H1 (cell line): ENCODE measurements around the gene B4GALT5. TPM values are rescaled to one million over a fixed set of nuclear protein-coding genes. Genes with fewer than 3 reads are reported as not detected.

Experiments used
- CTCF ChIA-PET: fragments of 300-600 bp; sonication (Branson Sonifier 250); formaldehyde crosslinking; loops from one replicate; lab custom pipeline; 2021; ENCODE audit not compliant: partially characterized antibody; lab: Charles Lee
- POLR2A ChIA-PET: fragments of 300-600 bp; sonication (Branson Sonifier 250); formaldehyde crosslinking; loops from one replicate; lab custom pipeline; 2021; ENCODE audit warnings: inconsistent platforms; ENCODE audit not compliant: partially characterized antibody; lab: Charles Lee
- DNase-seq, 2 experiments: peaks; one replicate each; pipeline versions ENCODE4 v3.0.0 to v3.0.0-alpha.2; 2010 to 2022; ENCODE audit warnings: low spot score in 2 of 2, low read depth in 1 of 2, mixed read lengths in 1 of 2
- FAIRE-seq: peaks from 2 replicates; lab custom pipeline; 2011; peaks lifted over from hg19 to GRCh38; lab: Jason Lieb, UNC
- H2AFZ ChIP-seq: 2 replicates; pipeline ENCODE4 v1.8.1; 2012; ENCODE audit warnings: low read length, inconsistent platforms
- H2AK5ac ChIP-seq: 2 replicates; pipeline ENCODE4 v1.6.1; 2013; ENCODE audit warnings: low read depth, low read length
- H2BK120ac ChIP-seq: replicated peaks from 2 replicates; pipeline ENCODE3; 2013; ENCODE audit warnings: low read depth, low read length, inconsistent platforms
- H2BK12ac ChIP-seq: 2 replicates; pipeline ENCODE4 v1.6.1; 2013; ENCODE audit warnings: low read depth, low read length
- H2BK15ac ChIP-seq: 2 replicates; pipeline ENCODE4 v1.6.1; 2013; ENCODE audit warnings: low read length
- H2BK20ac ChIP-seq: 2 replicates; pipeline ENCODE4 v1.6.1; 2013; ENCODE audit warnings: low read length
- H2BK5ac ChIP-seq: 2 replicates; pipeline ENCODE4 v1.6.1; 2013; ENCODE audit warnings: low read depth, low read length
- H3K14ac ChIP-seq: 2 replicates; pipeline ENCODE4 v1.6.1; 2013; ENCODE audit warnings: inconsistent platforms; ENCODE audit not compliant: insufficient read length
- H3K18ac ChIP-seq: 2 replicates; pipeline ENCODE4 v1.6.1; 2013; ENCODE audit warnings: low read length; ENCODE audit errors: extremely low read depth
- H3K23ac ChIP-seq: 2 replicates; pipeline ENCODE4 v1.6.1; 2013; ENCODE audit warnings: inconsistent platforms; ENCODE audit not compliant: insufficient read length
- H3K23me2 ChIP-seq: 2 replicates; pipeline ENCODE4 v1.6.1; 2013; ENCODE audit warnings: low read depth, low read length
- H3K27ac ChIP-seq: 2 replicates; pipeline ENCODE4 v1.6.1; 2011; ENCODE audit warnings: low read depth, low read length, inconsistent platforms
- H3K27me3 ChIP-seq, 4 experiments: replicated peaks in 1 of 4; 1 replicate in 1 of 4; 2 replicates in 3 of 4; pipeline versions ENCODE4 v1.6.1 to v1.8.1; 2011 to 2013; ENCODE audit warnings: low read length in 3 of 4, mild to moderate bottlenecking in 3 of 4, inconsistent platforms in 2 of 4, mixed read lengths in 2 of 4, moderate library complexity in 1 of 4; ENCODE audit not compliant: control insufficient read depth in 3 of 4, insufficient read depth in 3 of 4; ENCODE audit errors: extremely low read depth in 1 of 4
- H3K36me3 ChIP-seq, 4 experiments: 2 replicates each; pipeline versions ENCODE4 v1.6.1 to v1.8.1; 2011 to 2013; ENCODE audit warnings: mild to moderate bottlenecking in 4 of 4, low read length in 3 of 4, moderate library complexity in 2 of 4, control low read depth in 1 of 4, inconsistent platforms in 1 of 4; ENCODE audit not compliant: insufficient read depth in 4 of 4, control insufficient read depth in 2 of 4
- H3K4ac ChIP-seq: replicated peaks from 2 replicates; pipeline ENCODE3; 2013; ENCODE audit warnings: low read length, low read depth, mixed read lengths, inconsistent platforms; ENCODE audit not compliant: insufficient read length
- H3K4me1 ChIP-seq, 4 experiments: replicated peaks in 1 of 4; 1 replicate in 1 of 4; 2 replicates in 3 of 4; pipeline versions ENCODE4 v1.6.1 to v1.8.1; 2011 to 2013; ENCODE audit warnings: low read length in 3 of 4, inconsistent platforms in 2 of 4, mixed read lengths in 1 of 4; ENCODE audit not compliant: insufficient read depth in 4 of 4, control insufficient read depth in 3 of 4
- H3K4me2 ChIP-seq, 2 experiments: 2 replicates each; pipeline versions ENCODE4 v1.6.1 to v1.8.1; 2011 to 2013; ENCODE audit warnings: low read depth in 2 of 2, low read length in 2 of 2, control low read depth in 1 of 2, inconsistent platforms in 1 of 2, mild to moderate bottlenecking in 1 of 2; ENCODE audit not compliant: insufficient read depth in 1 of 2
- H3K4me3 ChIP-seq, 4 experiments: fragments of 200-600, 300-600 bp in 1 of 4; sonication (generic), shearing (Covaris generic), sonication (Bioruptor Twin) in 1 of 4; 2 replicates each; pipeline versions ENCODE4 v1.5.1 to v1.8.1; 2011 to 2016; ENCODE audit warnings: low read length in 4 of 4, low read depth in 3 of 4, control low read depth in 2 of 4, inconsistent platforms in 2 of 4, mild to moderate bottlenecking in 2 of 4, mixed read lengths in 1 of 4, moderate library complexity in 1 of 4; ENCODE audit not compliant: insufficient read depth in 2 of 4; ENCODE audit errors: extremely low read depth in 1 of 4
- H3K56ac ChIP-seq: replicated peaks from 2 replicates; pipeline ENCODE3; 2013; ENCODE audit warnings: low read depth, mild to moderate bottlenecking, mixed read lengths, low read length, inconsistent platforms; ENCODE audit not compliant: insufficient read length
- H3K79me1 ChIP-seq: 2 replicates; pipeline ENCODE4 v1.6.1; 2013; ENCODE audit warnings: low read depth, low read length, control low read depth
- H3K79me2 ChIP-seq, 2 experiments: 2 replicates each; pipeline versions ENCODE4 v1.6.1 to v1.8.1; 2012 to 2013; ENCODE audit warnings: low read length in 2 of 2, mild to moderate bottlenecking in 2 of 2, inconsistent platforms in 1 of 2; ENCODE audit not compliant: insufficient read depth in 2 of 2, control insufficient read depth in 1 of 2
- H3K9ac ChIP-seq, 4 experiments: replicated peaks in 1 of 4; 1 replicate in 1 of 4; 2 replicates in 3 of 4; pipeline versions ENCODE4 v1.6.1 to v1.8.1; 2011 to 2013; ENCODE audit warnings: low read depth in 3 of 4, low read length in 3 of 4, control low read depth in 2 of 4, mild to moderate bottlenecking in 2 of 4, moderate library complexity in 2 of 4, inconsistent platforms in 1 of 4; ENCODE audit errors: extremely low read depth in 1 of 4
- H3K9me3 ChIP-seq, 2 experiments: 2 replicates each; pipeline versions ENCODE4 v1.6.1 to v1.8.1; 2012 to 2013; ENCODE audit warnings: mild to moderate bottlenecking in 2 of 2, moderate library complexity in 2 of 2, control low read depth in 1 of 2, inconsistent platforms in 1 of 2, low read depth in 1 of 2, low read length in 1 of 2, mixed read lengths in 1 of 2; ENCODE audit not compliant: insufficient read depth in 2 of 2
- H4K20me1 ChIP-seq, 2 experiments: replicated peaks in 1 of 2; 2 replicates each; pipeline versions ENCODE3 to v1.8.1; 2011 to 2013; ENCODE audit warnings: inconsistent platforms in 2 of 2, low read length in 2 of 2, mild to moderate bottlenecking in 1 of 2; ENCODE audit not compliant: insufficient read depth in 2 of 2, control insufficient read depth in 1 of 2
- H4K5ac ChIP-seq: 2 replicates; pipeline ENCODE4 v1.6.1; 2013; ENCODE audit warnings: low read length, low read depth, mixed read lengths, inconsistent platforms; ENCODE audit not compliant: insufficient read length
- H4K8ac ChIP-seq: 2 replicates; pipeline ENCODE4 v1.8.0; 2013; ENCODE audit warnings: mild to moderate bottlenecking, moderate library complexity, low read length, inconsistent platforms; ENCODE audit not compliant: insufficient read depth; ENCODE audit errors: extremely low read depth
- H4K91ac ChIP-seq: replicated peaks from 2 replicates; pipeline ENCODE3; 2013; ENCODE audit warnings: low read length, mixed read lengths, inconsistent platforms; ENCODE audit not compliant: insufficient read length
- CHD2 ChIP-seq: IDR thresholded peaks from 2 replicates; pipeline ENCODE4 v1.6.1; 2012; ENCODE audit warnings: low read length, improper control_type of control experiment
- EP300 ChIP-seq, 2 experiments: IDR thresholded peaks; 1 replicate in 1 of 2; 2 replicates in 1 of 2; pipeline ENCODE4 v1.6.1; 2011 to 2012; ENCODE audit warnings: low read depth in 2 of 2, low read length in 2 of 2, mild to moderate bottlenecking in 2 of 2, borderline replicate concordance in 1 of 2, inconsistent platforms in 1 of 2, moderate library complexity in 1 of 2
- HDAC2 ChIP-seq, 2 experiments: fragments of 300-600 bp in 1 of 2; sonication (generic) in 1 of 2; IDR thresholded peaks; 2 replicates each; pipeline ENCODE4 v1.6.1; 2011 to 2012; ENCODE audit warnings: low read depth in 2 of 2, low read length in 2 of 2, mild to moderate bottlenecking in 2 of 2, moderate library complexity in 2 of 2, borderline replicate concordance in 1 of 2, inconsistent platforms in 1 of 2
- YY1 ChIP-seq: IDR thresholded peaks from 2 replicates; pipeline ENCODE4 v1.6.1; 2011; ENCODE audit warnings: low read depth, mild to moderate bottlenecking, low read length
- WGBS, 2 experiments: shearing (Covaris generic) in 1 of 2; methylation state at CpG; one replicate each; pipeline versions ENCODE4 v1.1.6 to v1.1.7; 2013 to 2015; ENCODE audit warnings: low lambda C conversion rate in 2 of 2, mixed read lengths in 2 of 2, inconsistent platforms in 1 of 2, low coverage in 1 of 2, missing lambda C conversion rate in 1 of 2; ENCODE audit not compliant: insufficient replicate concordance in 2 of 2, insufficient coverage in 1 of 2, insufficient read length in 1 of 2; ENCODE audit errors: extremely low coverage in 1 of 2, missing lambda C conversion rate in 1 of 2; 5-methylcytosine and 5-hydroxymethylcytosine counted together
- polyA plus RNA-seq, 7 experiments: library from polyadenylated mRNA; depleted of rRNA in 3 of 7; stranded (reverse) in 5 of 7; unstranded in 2 of 7; fragments of >200 nt in 5 of 7; fragments of 200-250 nt in 2 of 7; gene quantifications; 1 replicate in 5 of 7; 2 replicates in 1 of 7; 4 replicates in 1 of 7; pipeline versions ENCODE4 v1.2.1 to v1.2.3, GENCODE V29; 2011 to 2013; ENCODE audit warnings: missing spikeins in 2 of 7, mixed read lengths in 2 of 7
- total RNA-seq: library from RNA; stranded (reverse); fragmentation: NEBNext Ultra II Directional; extraction: Animal tissue kit (Norgen Biotek cat#: 25700); gene quantifications from 2 replicates; pipeline ENCODE4 v1.2.1, GENCODE V29; 2021

The B4GALT5 gene
- total and polyA plus RNA-seq, 2 of the 8 experiments (the other 6 are each of a cell fraction or from before 2014, with no cell fraction given): 46.5 to 75.4 TPM

DNA sequence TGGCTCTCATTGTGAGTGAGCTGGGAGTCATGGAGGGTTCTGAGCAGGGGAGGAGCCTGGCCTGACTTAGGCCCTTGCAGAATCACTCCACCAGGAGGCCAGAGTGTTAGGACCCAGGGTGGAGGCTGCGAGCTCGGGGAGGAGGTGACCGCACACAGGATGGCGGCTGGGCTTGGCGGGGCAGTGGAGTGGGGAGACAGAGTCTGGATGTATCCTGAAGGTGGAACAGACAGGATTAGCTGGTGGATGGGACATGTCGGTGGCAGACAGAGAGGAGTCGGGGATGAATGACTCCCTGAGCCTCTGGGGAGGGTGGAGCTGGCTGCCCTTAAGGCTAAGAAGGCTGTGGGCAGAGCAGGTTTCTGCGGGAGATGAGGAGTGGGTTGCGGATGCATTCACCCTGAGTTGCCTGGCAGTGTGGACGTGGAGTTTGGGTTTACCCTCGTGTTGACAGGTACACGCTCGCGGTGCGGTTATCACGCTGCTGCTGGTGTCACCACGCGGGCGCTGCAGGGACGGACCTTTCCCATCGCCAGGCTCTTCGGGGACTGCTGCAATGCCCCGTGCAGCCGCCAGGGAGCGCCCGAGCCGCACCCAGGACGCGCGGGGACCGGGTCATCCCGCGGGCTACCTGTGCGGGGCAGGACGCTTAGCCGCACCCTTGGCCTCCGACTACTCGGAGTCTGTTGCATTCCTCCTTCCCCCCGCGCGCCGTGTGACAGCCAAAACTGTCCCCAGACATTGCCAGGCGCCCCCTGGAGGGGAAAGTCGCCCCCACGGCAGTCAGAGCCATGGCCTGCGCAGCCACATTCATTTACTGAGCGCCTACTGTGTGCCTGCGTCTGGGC, 102.8 kb downstream of the B4GALT5 start:
- no peaks in the 10 kb centered on the region for H3K27me3 ChIP-seq
- H4K5ac ChIP-seq: no peak overlapping the region
- no peak overlapping the region for H2BK5ac ChIP-seq
- H4K20me1 ChIP-seq: no peaks in the 10 kb centered on the region
- H3K4me1 ChIP-seq: peaks cover 0 to 5% (median 2%) of the 10 kb centered on the region in 4 experiments; a peak in 1 of 7 replicates
- H3K4ac ChIP-seq: no peak overlapping the region
- no peak overlapping the region for H3K23ac ChIP-seq
- no peak overlapping the region for H2AK5ac ChIP-seq
- peak overlapping the region; percentile 8 to 53 (median 46); a peak in 7 of 8 replicates for H3K4me3 ChIP-seq
- peak overlapping the region; percentile 55; the same call in 1 of the 2 replicates for H2BK12ac ChIP-seq
- CTCF ChIA-PET: interaction anchor here (0.6 to 23.7 kb wide), 60 partner anchors 10 to 323 kb away, joined by 3 to 665 read pairs (median 5); no protein-coding TSS in a partner anchor
- H3K79me2 ChIP-seq: no peaks in the 10 kb centered on the region
- DNase-seq (peak; percentile 73 to 97), FAIRE-seq (no peak)
- no peaks in the 10 kb centered on the region for H3K36me3 ChIP-seq
- H3K23me2 ChIP-seq: peaks cover 5% of the 10 kb centered on the region; the same call in 1 of the 2 replicates
- no peak overlapping the region for H3K14ac ChIP-seq
- H3K9me3 ChIP-seq: no peaks in the 10 kb centered on the region
- no peaks in the 10 kb centered on the region for H3K79me1 ChIP-seq
- H3K18ac ChIP-seq: peak overlapping the region; percentile 75; the same call in 1 of the 2 replicates
- no peak overlapping the region for H3K56ac ChIP-seq
- POLR2A ChIA-PET: interaction anchor here (0.5 to 1.1 kb wide), 3 partner anchors 14 to 423 kb away, joined by 3 to 4 read pairs (median 3); no protein-coding TSS in a partner anchor
- 13% methylated on average over 46 of the region's 48 CpGs; no CpG with 5 or more reads in 1 of the 2 experiments for WGBS, 2 experiments
- H3K9ac ChIP-seq: no peak overlapping the region
- H2BK20ac ChIP-seq: no peak overlapping the region
- H2BK15ac ChIP-seq: peak overlapping the region; percentile 99
- peak overlapping the region; percentile 98; the same call in 1 of the 2 replicates for H2AFZ ChIP-seq
- peak overlapping the region; percentile 7 to 98; a peak in 3 of 4 replicates for H3K4me2 ChIP-seq
- no peak overlapping the region for H2BK120ac ChIP-seq
- no peak overlapping the region for H4K91ac ChIP-seq
- no peak overlapping the region for H4K8ac ChIP-seq
- H3K27ac ChIP-seq: no peak overlapping the region
- peak in 1 of 2 experiments; percentile 72; a peak in 2 of 4 replicates for TF ChIP-seq HDAC2 (IDR thresholded peaks at IDR 0.05; ENCODE audit: borderline replicate concordance in 1 of 2, low read depth in 2 of 2, low read length in 2 of 2)
- TF ChIP-seq YY1: peak; percentile 60; the same call in 1 of the 2 replicates
- 0 out of 3 replicates have a peak, but pooled peaks of 1 of the 2 experiments have one; percentile 31 for TF ChIP-seq EP300 (IDR thresholded peaks at IDR 0.05; ENCODE audit: borderline replicate concordance in 1 of 2, low read depth in 2 of 2, low read length in 2 of 2)
- TF ChIP-seq CHD2: peak; percentile 41; the same call in 1 of the 2 replicates
